DOHH2 (cell line): Measurements from ENCODE around the gene LCAT.

Experiments
- H3F3A ChIP-seq: fragments of 200-600 bp; sonication (generic), shearing (Covaris generic); 2 replicates; pipeline ENCODE4 v1.6.0; 2016; ENCODE audit warnings: antibody characterized with exemption, mild to moderate bottlenecking; ENCODE audit not compliant: control insufficient read depth, insufficient read depth
- H3K27ac ChIP-seq: fragments of 200-600 bp; sonication (generic); 2 replicates; pipeline ENCODE4 v1.5.1; 2014; ENCODE audit warnings: low read depth, mild to moderate bottlenecking, low read length, moderate library complexity
- H3K27me3 ChIP-seq: fragments of 200-600 bp; sonication (generic); 2 replicates; pipeline ENCODE4 v1.6.1; 2014; ENCODE audit warnings: mild to moderate bottlenecking, low read length, mixed read lengths; ENCODE audit not compliant: control insufficient read depth
- H3K36me3 ChIP-seq: fragments of 200-600 bp; sonication (generic); 2 replicates; pipeline ENCODE4 v1.6.1; 2014; ENCODE audit warnings: mild to moderate bottlenecking, low read length, moderate library complexity, mixed read lengths; ENCODE audit not compliant: control insufficient read depth
- H3K4me1 ChIP-seq: fragments of 200-600 bp; sonication (generic); 2 replicates; pipeline ENCODE4 v1.6.1; 2014; ENCODE audit warnings: mild to moderate bottlenecking, low read length, mixed read lengths; ENCODE audit not compliant: control insufficient read depth
- H3K4me2 ChIP-seq: fragments of 200-600 bp; sonication (generic); 2 replicates; pipeline ENCODE4 v1.6.0; 2014; ENCODE audit warnings: mild to moderate bottlenecking, low read length, moderate library complexity
- H3K4me3 ChIP-seq: fragments of 200-600 bp; sonication (generic); 2 replicates; pipeline ENCODE4 v1.5.1; 2014; ENCODE audit warnings: mild to moderate bottlenecking, low read length, mixed read lengths
- H3K79me2 ChIP-seq: fragments of 200-600 bp; sonication (generic); 2 replicates; pipeline ENCODE4 v1.6.1; 2014; ENCODE audit warnings: mild to moderate bottlenecking, low read length, mixed read lengths; ENCODE audit not compliant: control insufficient read depth
- H3K9me2 ChIP-seq: fragments of 200-600 bp; sonication (generic); replicated peaks from 2 replicates; pipeline ENCODE4 v1.6.1; 2014; ENCODE audit warnings: mild to moderate bottlenecking, low read length, mixed read lengths; ENCODE audit not compliant: control insufficient read depth
- H3K9me3 ChIP-seq: fragments of 200-600 bp; sonication (generic); 2 replicates; pipeline ENCODE4 v1.6.1; 2014; ENCODE audit warnings: antibody characterized with exemption, low read length, mixed read lengths; ENCODE audit not compliant: control insufficient read depth, insufficient read depth
- H4K20me1 ChIP-seq: fragments of 200-600 bp; sonication (generic); 2 replicates; pipeline ENCODE4 v1.6.0; 2014; ENCODE audit warnings: low read depth, mild to moderate bottlenecking, antibody characterized with exemption, low read length, moderate library complexity; ENCODE audit not compliant: control insufficient read depth, insufficient read depth
- CTCF ChIP-seq: fragments of 200-600 bp; sonication (generic); IDR thresholded peaks from one replicate; pipeline ENCODE4 v1.5.1; 2014; ENCODE audit warnings: antibody characterized with exemption, mild to moderate bottlenecking, low read depth, low read length; ENCODE audit not compliant: poor library complexity, severe bottlenecking
- EZH2phosphoT487 ChIP-seq: fragments of 200-600 bp; sonication (generic); IDR thresholded peaks from 2 replicates; pipeline ENCODE4 v1.6.1; 2017; ENCODE audit warnings: borderline replicate concordance, mild to moderate bottlenecking, antibody characterized with exemption, low read length, moderate library complexity, mixed read lengths

The LCAT gene

GRCh38 chr16:67961551-67961957, 17.6 kb upstream of the LCAT start:
- TF ChIP-seq CTCF (no peak), EZH2phosphoT487 (no peak)
- Histone ChIP-seq H3K79me2 (0 out of 2 replicates have a peak, but pooled peaks cover under 1% of the 10 kb centered on the region), H3K9me2 (no peaks in the 10 kb centered on the region), H3F3A (peaks cover 7% of the 10 kb centered on the region; the same call in 1 of the 2 replicates), H3K9me3 (no peaks in the 10 kb centered on the region), H3K4me2 (no peak overlapping the region), H3K4me3 (no peak overlapping the region), H4K20me1 (0 out of 2 replicates have a peak, but pooled peaks cover 3% of the 10 kb centered on the region), H3K4me1 (peaks cover 3% of the 10 kb centered on the region), H3K27me3 (no peaks in the 10 kb centered on the region), H3K27ac (no peak overlapping the region), H3K36me3 (no peaks in the 10 kb centered on the region; the same call in 1 of the 2 replicates)

GRCh38 chr16:67959536-67960329, 15.8 kb upstream of the LCAT start:
- Histone ChIP-seq H3K27me3 (no peaks in the 10 kb centered on the region), H3K27ac (no peak overlapping the region), H3K9me3 (no peaks in the 10 kb centered on the region), H3K4me2 (no peak overlapping the region), H3K4me3 (no peak overlapping the region), H3K9me2 (no peaks in the 10 kb centered on the region), H3K36me3 (no peaks in the 10 kb centered on the region; the same call in 1 of the 2 replicates), H3K4me1 (no peaks in the 10 kb centered on the region), H4K20me1 (no peaks in the 10 kb centered on the region), H3K79me2 (no peaks in the 10 kb centered on the region), H3F3A (no peaks in the 10 kb centered on the region)
- TF ChIP-seq CTCF: no peak
- no peak for TF ChIP-seq EZH2phosphoT487

- H3K4me3 ChIP-seq: no peak overlapping the region
- H3K4me1 ChIP-seq: no peaks in the 10 kb centered on the region
- H3K9me2 ChIP-seq: no peaks in the 10 kb centered on the region
- H3K4me2 ChIP-seq: no peak overlapping the region
- H3K27ac ChIP-seq: no peak overlapping the region
- H3K27me3 ChIP-seq: no peaks in the 10 kb centered on the region
- H4K20me1 ChIP-seq: no peaks in the 10 kb centered on the region
- H3K9me3 ChIP-seq: no peaks in the 10 kb centered on the region
- no peaks in the 10 kb centered on the region; the same call in 1 of the 2 replicates for H3K36me3 ChIP-seq
- H3F3A ChIP-seq: no peaks in the 10 kb centered on the region
- no peaks in the 10 kb centered on the region for H3K79me2 ChIP-seq
- no peak for TF ChIP-seq EZH2phosphoT487
These were observed 13.7 kb upstream of the LCAT start for GRCh38 chr16:67957622-67958021.
